Ovary (tissue), 9 donors: ENCODE results near the gene COL25A1. TPM values are rescaled to one million over a fixed set of nuclear protein-coding genes. Genes with fewer than 3 reads are reported as not detected.

Source experiments
- DNase-seq, 5 donors: peaks; one replicate each; pipeline ENCODE4 v3.0.0-alpha.2; 2019 to 2020
- H3K27ac ChIP-seq, 2 donors: fragments of 200-600 bp; one replicate each; pipeline versions ENCODE4 v1.5.1 to v1.8.0; 2019 to 2022
- H3K27me3 ChIP-seq: fragments of 200-600 bp; one replicate; pipeline ENCODE4 v1.8.0; 2022
- H3K36me3 ChIP-seq: fragments of 200-600 bp; sonication (generic); one replicate; pipeline ENCODE4 v1.5.1; 2019
- H3K4me1 ChIP-seq: one replicate; pipeline ENCODE4 v1.8.1; 2013; ENCODE audit warnings: mild to moderate bottlenecking, moderate library complexity; ENCODE audit not compliant: insufficient read depth
- H3K4me3 ChIP-seq: fragments of 200-600 bp; sonication (generic); one replicate; pipeline ENCODE4 v1.5.1; 2017
- H3K9me3 ChIP-seq, 2 donors: fragments of 200-600 bp in 1 of 2; sonication (generic) in 1 of 2; one replicate each; pipeline versions ENCODE4 v1.5.1 to v1.8.1; 2013 to 2019; ENCODE audit warnings: mild to moderate bottlenecking in 1 of 2, moderate library complexity in 1 of 2
- EP300 ChIP-seq: sonication (generic); formaldehyde crosslinking; IDR thresholded peaks from one replicate; pipeline ENCODE4 v1.6.1; 2017; ENCODE audit warnings: antibody characterized with exemption
- POLR2A ChIP-seq: fragments of 450-650 bp; IDR thresholded peaks from one replicate; pipeline ENCODE4 v1.6.1; 2017; ENCODE audit warnings: antibody characterized with exemption, mild to moderate bottlenecking, moderate library complexity
- WGBS, 3 donors: extraction: QIAGEN DNeasy Blood & Tissue Kit in 1 of 3; methylation state at CpG; one replicate each; pipeline versions ENCODE4 v1.1.5 to v1.1.7; 2013 to 2017; 5-methylcytosine and 5-hydroxymethylcytosine counted together
- intact Hi-C, 4 donors: fragments of 100-400 bp; cut with DNase I; formaldehyde crosslinking; loops; one replicate each; pipeline versions ENCODE4 v1.11.0 to v1.15.1; 2022 to 2023
- polyA plus RNA-seq, 2 donors: library from polyadenylated mRNA; stranded (reverse); fragments of 200-250 nt in 1 of 2; fragments of 350-450 nt in 1 of 2; fragmentation: Illumina TruSeq in 1 of 2; extraction: RNeasy Lipid Tissue Mini Kit (QIAGEN cat#74804) in 1 of 2; gene quantifications; one replicate each; pipeline ENCODE4 v1.2.3, GENCODE V29; 2013 to 2014
- total RNA-seq, 7 donors: library from RNA; depleted of rRNA in 2 of 7; stranded (reverse); fragments of >200 nt in 2 of 7; fragmentation: NEBNext Ultra II Directional in 3 of 7; extraction: Animal tissue kit (Norgen Biotek cat#: 25700) in 3 of 7; gene quantifications; one replicate each; pipeline versions ENCODE4 v1.1.0 to v1.2.4, GENCODE V29; 2016 to 2023
- TF ChIP-seq, protein P1 (sequence below), 3 donors: fragments of 450-650 bp in 2 of 3; fragments of 200-600 bp in 1 of 3; IDR thresholded peaks; one replicate each; pipeline versions ENCODE4 v1.5.1 to v1.8.0; 2016 to 2022; ENCODE audit warnings: antibody characterized with exemption in 3 of 3, mild to moderate bottlenecking in 1 of 3
- donor health status: DM: no; HTN: no; CAD: no; lungs with moderate emphysema.
- donor health status: DM: no; HTN: no; CAD: no.
- donor health status: Bipolar disorder and iron deficiency.
- donor health status: DM: yes; HTN: yes; CAD: no.
- donor health status: DM: no; HTN: no; CAD: no.
- donor health status: DM: yes; HTN: yes; CAD: no.

The COL25A1 gene
- total and polyA plus RNA-seq, 9 donors = 0.25 to 3.2 (median 0.77) TPM

GRCh38 chr4:109232681-109233080, 69.8 kb downstream of the COL25A1 start:
- no peak for DNase-seq
- H3K36me3 ChIP-seq = no peaks in the 10 kb centered on the region
- no peak for TF ChIP-seq EP300
- H3K27me3 ChIP-seq = no peaks in the 10 kb centered on the region
- no peak overlapping the region for H3K4me3 ChIP-seq
- no peak overlapping the region for H3K27ac ChIP-seq
- no peaks in the 10 kb centered on the region for H3K4me1 ChIP-seq
- no peaks in the 10 kb centered on the region for H3K9me3 ChIP-seq
- WGBS, 3 donors = 27 to 44% (median 30%) methylated on average over 1 of the region's 1 CpG
- intact Hi-C loops = no loop called here

- WGBS, 3 donors = 91 to 96% (median 94%) methylated on average over 1 of the region's 1 CpG
- no peaks in the 10 kb centered on the region for H3K36me3 ChIP-seq
- no peak overlapping the region for H3K27ac ChIP-seq
- DNase-seq = no peak
- intact Hi-C loops = no loop called here
- TF ChIP-seq, protein P1, sequence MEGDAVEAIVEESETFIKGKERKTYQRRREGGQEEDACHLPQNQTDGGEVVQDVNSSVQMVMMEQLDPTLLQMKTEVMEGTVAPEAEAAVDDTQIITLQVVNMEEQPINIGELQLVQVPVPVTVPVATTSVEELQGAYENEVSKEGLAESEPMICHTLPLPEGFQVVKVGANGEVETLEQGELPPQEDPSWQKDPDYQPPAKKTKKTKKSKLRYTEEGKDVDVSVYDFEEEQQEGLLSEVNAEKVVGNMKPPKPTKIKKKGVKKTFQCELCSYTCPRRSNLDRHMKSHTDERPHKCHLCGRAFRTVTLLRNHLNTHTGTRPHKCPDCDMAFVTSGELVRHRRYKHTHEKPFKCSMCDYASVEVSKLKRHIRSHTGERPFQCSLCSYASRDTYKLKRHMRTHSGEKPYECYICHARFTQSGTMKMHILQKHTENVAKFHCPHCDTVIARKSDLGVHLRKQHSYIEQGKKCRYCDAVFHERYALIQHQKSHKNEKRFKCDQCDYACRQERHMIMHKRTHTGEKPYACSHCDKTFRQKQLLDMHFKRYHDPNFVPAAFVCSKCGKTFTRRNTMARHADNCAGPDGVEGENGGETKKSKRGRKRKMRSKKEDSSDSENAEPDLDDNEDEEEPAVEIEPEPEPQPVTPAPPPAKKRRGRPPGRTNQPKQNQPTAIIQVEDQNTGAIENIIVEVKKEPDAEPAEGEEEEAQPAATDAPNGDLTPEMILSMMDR (IDR thresholded peaks at IDR 0.05) = no peak
- TF ChIP-seq EP300 (no peak), POLR2A (no peak)
- H3K4me3 ChIP-seq = no peak overlapping the region
- H3K9me3 ChIP-seq = no peaks in the 10 kb centered on the region
- no peaks in the 10 kb centered on the region for H3K4me1 ChIP-seq
- H3K27me3 ChIP-seq = no peaks in the 10 kb centered on the region
Measured at GRCh38 chr4:109231331-109231730, 71.1 kb downstream of the COL25A1 start.

DNA sequence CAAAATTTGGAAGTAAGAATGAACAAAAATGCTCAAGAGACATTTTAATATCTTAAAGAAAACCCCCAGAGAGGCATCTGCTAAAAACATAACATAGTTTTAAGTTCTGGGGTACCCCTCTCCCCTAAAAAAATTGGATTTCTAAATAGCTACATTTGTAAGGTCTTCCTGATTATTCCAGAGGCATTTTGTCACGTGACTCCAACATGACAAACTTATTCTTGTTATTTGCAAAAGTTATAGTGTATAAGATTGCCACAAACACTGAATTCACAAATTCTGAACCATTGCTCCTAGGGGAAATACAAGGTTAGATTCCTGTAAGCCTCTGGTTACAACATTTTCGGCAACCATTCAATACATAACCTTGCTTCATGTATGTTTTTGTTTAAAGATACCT, 73.4 kb downstream of the COL25A1 start:
- H3K9me3 ChIP-seq = no peaks in the 10 kb centered on the region
- H3K4me1 ChIP-seq = no peaks in the 10 kb centered on the region
- H3K36me3 ChIP-seq = no peaks in the 10 kb centered on the region
- 91 to 97% (median 93%) methylated on average over 2 of the region's 2 CpGs for WGBS, 3 donors
- no peaks in the 10 kb centered on the region for H3K27me3 ChIP-seq
- H3K4me3 ChIP-seq = no peak overlapping the region
- DNase-seq = no peak
- H3K27ac ChIP-seq = no peak overlapping the region
- TF ChIP-seq POLR2A = no peak
- TF ChIP-seq, protein P1 (IDR thresholded peaks at IDR 0.05) = no peak
- no peak for TF ChIP-seq EP300
- intact Hi-C loops = no loop called here

GRCh38 chr4:109218288-109218687, 84.2 kb downstream of the COL25A1 start:
- TF ChIP-seq EP300 (no peak), POLR2A (no peak)
- TF ChIP-seq, protein P1 (IDR thresholded peaks at IDR 0.05) = no peak
- no peak overlapping the region for H3K27ac ChIP-seq
- 47 to 73% (median 58%) methylated on average over 1 of the region's 1 CpG for WGBS, 3 donors
- no peak for DNase-seq
- H3K36me3 ChIP-seq = no peaks in the 10 kb centered on the region
- no peaks in the 10 kb centered on the region for H3K27me3 ChIP-seq
- no peaks in the 10 kb centered on the region for H3K9me3 ChIP-seq
- no peaks in the 10 kb centered on the region for H3K4me1 ChIP-seq
- intact Hi-C loops = no loop called here
- H3K4me3 ChIP-seq = no peak overlapping the region

- TF ChIP-seq, protein P1 (IDR thresholded peaks at IDR 0.05) = no peak
- TF ChIP-seq POLR2A = no peak
- no peak for TF ChIP-seq EP300
Measured at GRCh38 chr4:109216085-109216696, 86.3 kb downstream of the COL25A1 start.

More at GRCh38 chr4:109216085-109216696, 86.3 kb downstream of the COL25A1 start:
- H3K27me3 ChIP-seq = no peaks in the 10 kb centered on the region
- intact Hi-C loops = no loop called here
- H3K4me1 ChIP-seq = no peaks in the 10 kb centered on the region
- no peaks in the 10 kb centered on the region for H3K36me3 ChIP-seq
- 90 to 96% (median 90%) methylated on average over 5 of the region's 5 CpGs for WGBS, 3 donors
- no peak overlapping the region for H3K27ac ChIP-seq
- H3K9me3 ChIP-seq = no peaks in the 10 kb centered on the region
- DNase-seq = no peak
- H3K4me3 ChIP-seq = no peak overlapping the region
